ENCODE data around the gene ATP8A2.

Gene ATP8A2

GRCh38 chr13:25688536-25688935 is 316.8 kb downstream of the ATP8A2 start:
- no peak for DNase-seq

DNA sequence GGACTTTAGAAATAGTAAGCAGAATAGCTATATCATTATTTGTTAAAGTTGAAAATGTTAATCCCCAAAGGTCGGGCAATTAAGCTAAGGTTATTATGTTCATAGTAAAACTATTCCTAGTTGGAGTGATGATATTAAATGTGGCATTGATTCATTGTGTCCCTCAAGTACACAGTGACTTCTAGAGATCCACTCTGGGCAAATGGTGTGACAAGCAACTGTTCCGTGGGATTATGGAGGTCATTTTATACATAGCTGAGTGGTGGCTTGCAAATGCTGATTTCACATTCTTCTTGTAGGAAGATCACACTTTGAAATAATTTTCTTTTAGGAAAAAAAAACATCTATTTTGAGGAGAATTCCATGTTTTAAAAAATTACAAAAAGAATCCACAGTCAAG is 317.8 kb downstream of the ATP8A2 start:
- no peak for DNase-seq

DNA sequence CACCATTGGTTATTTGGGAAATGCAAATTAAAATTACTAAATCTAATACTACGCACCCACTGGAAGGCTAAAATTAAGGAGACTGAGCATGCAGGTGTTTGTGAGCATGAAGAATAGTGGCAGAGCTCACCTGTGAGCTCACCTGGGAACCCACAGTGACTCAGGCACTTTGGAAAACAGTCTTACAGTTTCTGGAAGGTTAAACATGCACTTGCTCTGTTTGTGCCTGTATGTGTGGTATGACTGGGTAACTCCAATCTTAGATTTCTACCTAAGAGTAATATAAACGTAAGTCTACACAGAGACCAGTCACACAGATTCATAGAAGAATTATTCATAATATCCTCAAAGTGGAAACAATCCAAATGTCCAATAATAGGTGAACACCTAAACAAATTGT is 318.8 kb downstream of the ATP8A2 start:
- DNase-seq: no peak

- DNase-seq: no peak
These were observed 319.9 kb downstream of the ATP8A2 start for GRCh38 chr13:25691654-25692053.

DNA sequence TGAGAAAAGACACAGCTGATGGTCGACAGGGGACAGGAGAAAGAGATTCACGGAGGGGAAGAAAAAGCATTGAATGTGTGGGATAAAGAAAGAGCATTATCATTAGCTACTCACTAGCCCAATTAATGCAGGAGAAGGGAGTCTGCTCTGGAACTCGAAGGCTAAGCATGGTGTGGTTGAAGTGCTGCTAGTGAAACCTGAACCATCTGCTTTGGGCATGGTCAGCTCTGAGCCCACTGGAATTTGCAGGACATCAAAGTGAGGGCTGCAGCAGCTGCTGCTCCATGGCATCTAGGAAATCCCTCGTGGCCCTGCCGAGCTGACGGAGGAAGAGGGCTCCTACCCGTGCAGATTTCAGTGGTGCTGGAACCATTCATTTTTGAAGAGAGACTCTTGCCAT is 320.3 kb downstream of the ATP8A2 start:
- no peak for DNase-seq

GRCh38 chr13:25699056-25699455 is 327.3 kb downstream of the ATP8A2 start:
- DNase-seq: no peak

DNA sequence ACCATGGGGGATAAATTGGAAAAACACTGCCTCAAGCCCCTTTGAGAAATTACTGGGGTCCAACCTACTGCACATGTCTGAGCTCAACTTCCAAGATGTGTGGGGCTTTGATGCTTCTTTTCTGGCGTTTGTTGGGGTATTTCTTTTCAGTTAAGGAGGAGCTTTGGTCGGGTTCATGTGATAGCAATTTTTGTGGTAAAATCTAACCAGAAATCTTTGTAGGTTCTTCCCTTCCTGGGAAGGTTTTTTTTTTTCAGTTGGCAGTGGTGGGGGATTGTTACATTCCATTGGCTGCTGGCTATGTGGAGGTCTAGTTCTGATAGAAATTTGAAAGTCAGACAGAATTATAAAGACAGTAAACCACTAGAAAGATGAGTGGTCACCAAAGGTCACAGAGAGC is 327.8 kb downstream of the ATP8A2 start:
- DNase-seq: no peak

DNA sequence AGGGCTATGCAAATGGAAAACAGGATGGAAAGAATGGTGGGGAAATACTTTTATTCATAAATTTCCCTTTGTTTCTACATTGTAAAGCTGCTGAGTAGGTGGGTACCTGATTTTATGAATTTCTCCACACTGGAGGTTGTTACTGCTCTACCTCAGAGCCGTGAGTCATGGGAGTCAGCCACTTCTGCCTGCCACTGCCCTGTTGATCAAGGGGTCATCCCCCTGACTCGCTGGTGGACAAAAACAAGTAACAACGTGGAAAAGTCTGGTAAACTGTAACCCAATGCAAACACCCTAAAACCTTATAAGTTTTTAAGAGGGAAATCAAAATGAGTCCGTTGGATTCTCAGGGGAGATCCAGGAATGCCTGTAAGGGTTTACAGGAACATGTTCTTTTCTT is 329.5 kb downstream of the ATP8A2 start:
- DNase-seq: no peak

DNA sequence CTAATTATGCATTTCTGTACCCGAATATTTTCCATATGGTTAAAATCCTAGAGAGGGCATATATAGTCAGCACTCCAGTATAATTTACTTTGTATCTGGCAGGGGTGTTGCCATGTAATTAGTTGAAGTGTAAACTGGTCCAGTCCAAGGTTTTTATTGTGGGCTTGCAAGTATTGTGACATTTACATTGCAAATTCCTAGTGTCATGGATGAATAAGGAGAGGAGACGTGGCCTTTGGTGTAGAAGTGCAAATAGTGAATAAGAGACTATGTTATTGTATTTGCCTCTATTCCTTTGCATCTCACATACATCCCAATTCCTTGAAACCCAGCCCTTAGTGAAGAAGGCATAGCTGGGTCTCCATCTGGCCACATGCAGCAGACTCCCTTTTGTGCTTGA is 330.6 kb downstream of the ATP8A2 start:
- no peak for DNase-seq

DNA sequence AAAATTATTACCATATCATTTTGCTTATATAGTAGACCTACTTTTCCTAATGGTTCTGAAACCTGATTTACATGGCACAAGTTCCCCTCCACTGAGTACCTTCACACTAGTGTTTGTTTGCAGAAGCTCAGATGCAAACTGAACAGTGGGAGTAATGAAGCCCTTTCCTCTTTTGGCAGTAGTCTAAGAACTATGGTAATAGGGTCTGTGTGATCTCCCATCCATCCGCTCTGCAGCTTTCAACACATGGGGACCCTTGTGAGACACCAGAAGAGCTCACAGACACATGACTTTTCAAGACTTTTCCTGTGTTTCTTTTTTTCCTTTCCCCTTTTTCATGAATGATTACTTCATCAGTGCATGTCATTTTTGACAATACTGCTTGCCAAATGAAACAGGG is 336.0 kb downstream of the ATP8A2 start:
- DNase-seq: no peak

GRCh38 chr13:25708268-25708667 is 336.5 kb downstream of the ATP8A2 start:
- DNase-seq: no peak

GRCh38 chr13:25709088-25709487 is 337.3 kb downstream of the ATP8A2 start:
- DNase-seq: no peak

DNA sequence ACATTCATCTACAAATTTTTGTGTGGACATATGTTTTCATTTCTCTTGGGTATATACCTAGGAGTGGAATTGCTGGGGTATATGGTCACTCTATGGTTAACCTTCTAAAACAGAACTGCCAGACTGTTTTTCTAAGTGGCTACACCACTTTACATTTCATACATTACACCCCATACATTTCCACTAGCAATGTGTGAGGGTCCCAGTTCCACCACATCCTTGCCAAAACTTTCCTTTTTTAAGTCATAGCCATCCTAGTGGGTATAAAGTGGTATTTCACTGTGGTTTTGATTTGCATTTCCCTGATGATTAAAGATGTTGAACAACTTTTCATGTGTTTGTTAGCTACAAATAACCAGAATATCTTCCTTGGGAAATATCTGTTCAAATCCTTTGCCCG is 344.0 kb downstream of the ATP8A2 start:
- no peak for DNase-seq

DNA sequence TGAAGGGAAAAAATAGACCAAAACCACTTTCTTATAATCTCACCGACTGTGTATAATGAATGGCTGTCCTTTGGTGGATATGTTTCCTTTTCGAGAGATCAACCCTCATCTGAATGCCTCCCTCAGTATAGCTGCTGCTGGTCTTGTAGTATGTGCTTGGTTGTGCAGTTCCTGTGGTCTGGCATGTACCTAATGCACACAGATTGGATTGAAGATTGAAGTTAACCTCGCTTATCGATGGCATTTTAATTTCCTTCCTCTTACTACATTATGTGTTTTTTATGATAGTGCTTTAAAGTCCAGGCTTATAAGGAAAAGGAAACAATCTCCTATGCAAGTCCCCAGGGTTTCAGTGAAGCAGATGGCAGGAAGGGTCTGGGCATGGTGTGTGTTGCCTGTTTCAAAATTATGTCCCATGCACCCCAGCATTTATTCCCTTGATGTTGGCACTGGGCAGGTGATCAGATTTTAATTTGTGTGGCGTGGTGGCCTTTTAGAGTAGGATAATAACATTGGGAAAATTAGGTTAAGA is 346.0 kb downstream of the ATP8A2 start:
- no peak for DNase-seq

DNA sequence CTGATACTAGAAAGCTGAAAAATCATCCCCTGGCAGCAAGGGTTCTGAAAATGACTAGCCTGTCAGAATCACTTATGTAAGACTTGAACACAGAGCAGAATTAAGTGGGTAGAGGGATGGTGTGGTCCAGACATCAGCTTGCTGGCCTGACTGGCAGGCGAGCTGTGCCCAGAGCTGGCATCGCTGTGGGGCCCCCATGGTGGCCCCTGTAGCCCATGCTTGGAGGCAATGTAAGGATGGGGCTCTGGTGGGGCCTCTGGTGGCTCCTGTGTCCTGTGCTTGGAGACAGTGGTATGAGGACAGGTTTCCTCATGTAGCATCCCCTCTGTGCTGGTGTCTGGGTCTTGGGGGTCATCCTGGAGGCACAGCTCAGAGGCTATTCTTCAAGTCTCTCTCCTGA is 347.9 kb downstream of the ATP8A2 start:
- DNase-seq: no peak

GRCh38 chr13:25722893-25723292 is 351.1 kb downstream of the ATP8A2 start:
- no peak for DNase-seq

DNA sequence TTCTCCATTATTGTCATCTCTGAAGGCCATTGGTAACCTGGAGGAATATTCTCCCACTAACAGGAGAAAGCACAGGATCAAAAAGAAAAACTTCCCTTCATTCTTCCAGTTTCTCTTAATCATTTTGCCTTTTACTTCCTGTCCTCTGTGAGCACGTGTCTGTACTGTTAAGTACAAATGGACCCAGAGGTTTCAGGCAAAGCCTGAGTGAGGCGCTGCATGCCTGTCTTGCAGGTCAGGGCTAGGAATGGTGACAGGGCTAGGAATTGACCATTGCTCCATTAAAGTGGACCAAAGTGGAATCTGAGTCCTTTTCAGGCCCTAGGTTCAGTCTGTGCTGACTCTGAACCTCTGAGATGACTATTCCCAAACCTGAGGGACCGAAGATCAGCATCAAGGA is 353.3 kb downstream of the ATP8A2 start:
- no peak for DNase-seq

- DNase-seq: no peak
These were observed 355.5 kb downstream of the ATP8A2 start for GRCh38 chr13:25727250-25727649.

DNA sequence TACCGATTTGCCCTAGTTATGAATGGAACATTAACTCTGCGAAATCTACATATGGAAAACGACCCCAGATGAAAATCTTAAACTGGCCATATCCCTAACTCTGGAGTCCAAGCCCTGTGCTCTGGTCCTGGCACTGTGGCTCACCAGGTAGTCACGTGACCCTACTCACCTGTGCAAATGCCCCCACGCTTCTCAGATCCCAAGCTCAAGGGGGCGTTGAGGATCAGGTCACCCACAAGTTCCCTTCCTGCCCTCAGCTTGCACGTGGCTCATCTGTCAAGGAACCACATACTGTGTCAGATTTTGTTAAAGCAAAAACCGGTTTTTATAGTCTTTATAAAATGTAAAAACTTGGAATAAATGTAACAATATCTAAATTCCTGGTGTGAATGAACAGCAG is 356.0 kb downstream of the ATP8A2 start:
- DNase-seq: no peak

DNA sequence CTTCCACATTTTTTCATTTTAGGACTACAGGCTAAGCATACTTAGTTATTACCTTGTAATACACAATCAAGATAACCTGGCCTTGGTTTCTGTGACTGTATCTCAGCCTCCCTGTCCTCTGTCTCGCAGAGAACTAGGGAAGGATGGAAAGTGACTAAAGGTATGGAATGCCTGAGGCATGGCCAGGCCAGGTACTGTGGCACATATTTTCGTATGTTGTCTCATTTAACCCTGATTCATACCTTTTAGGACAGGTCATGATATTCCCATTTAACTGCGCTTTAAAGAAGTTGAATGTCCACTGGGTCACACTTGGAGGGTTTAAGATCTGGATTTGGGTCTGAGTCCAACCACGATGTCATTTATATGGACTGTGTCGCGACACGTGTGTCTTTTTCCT is 357.4 kb downstream of the ATP8A2 start:
- DNase-seq: no peak

- no peak for DNase-seq
These were observed 359.3 kb downstream of the ATP8A2 start for GRCh38 chr13:25731037-25731436.

DNA sequence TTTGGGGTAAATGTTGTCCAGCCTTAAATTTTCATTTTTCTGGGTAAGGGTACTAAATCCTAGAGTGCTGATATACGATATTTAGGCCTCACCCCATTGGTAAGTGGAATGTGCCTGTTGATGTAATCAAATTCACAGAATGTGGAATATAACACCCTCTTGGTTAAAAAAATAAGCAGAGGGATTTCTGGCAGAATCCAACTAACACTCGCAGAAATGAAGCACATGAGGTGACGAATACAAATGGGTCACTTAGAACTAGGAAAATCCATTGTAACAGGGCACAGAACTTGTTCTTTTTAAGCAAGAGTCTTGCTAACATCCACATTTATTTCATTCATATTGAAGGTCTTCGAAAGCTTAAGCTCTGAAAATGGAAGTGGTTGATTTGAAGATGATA is 359.8 kb downstream of the ATP8A2 start:
- DNase-seq: no peak

DNA sequence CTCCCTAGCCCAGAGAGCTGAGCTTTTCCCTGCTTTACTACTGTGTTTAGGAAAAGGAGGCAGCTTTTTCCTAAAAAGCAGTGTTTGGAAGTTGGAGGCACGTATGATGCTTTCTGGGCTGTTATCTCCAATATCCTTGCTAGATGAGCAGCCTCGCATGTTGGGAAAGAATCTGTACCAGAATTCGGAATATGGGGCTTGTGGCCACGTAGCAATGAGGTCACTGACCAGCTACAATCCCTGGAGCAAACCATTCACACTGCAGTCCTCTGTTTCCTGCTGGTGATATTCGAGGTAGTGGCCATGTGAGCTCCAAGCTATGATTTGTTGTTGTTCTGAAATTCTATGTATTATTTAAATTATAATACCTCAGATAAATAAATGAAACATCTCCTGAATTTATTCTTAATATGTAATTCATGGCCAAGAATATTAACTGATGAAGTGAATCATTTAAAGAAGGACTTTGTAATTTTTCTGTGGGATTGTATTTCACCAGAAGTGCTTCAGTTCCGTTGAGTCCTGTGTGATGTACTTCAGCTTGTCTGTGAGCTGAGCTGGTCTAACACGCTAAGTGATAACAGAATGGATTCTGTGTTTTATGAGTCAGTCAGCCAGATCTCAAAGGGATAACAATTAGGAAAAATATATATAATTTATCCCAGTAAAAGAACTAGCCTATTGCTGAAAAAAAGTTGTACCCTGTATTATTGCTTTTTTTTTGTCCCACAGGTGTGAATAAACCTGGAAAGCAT is 360.5 kb downstream of the ATP8A2 start:
- no peak for DNase-seq

- no peak for DNase-seq
These were observed 361.3 kb downstream of the ATP8A2 start for GRCh38 chr13:25733001-25733491.

Data from activated T-cell treated with anti-CD3 and anti-CD28 coated beads for 4 hours (primary cell).